Parathyroid adenoma (tissue), 2 donors: ENCODE results near the gene TMEM62.
"Not testable (repeated sequence)": the region's sequence is repeated elsewhere in the genome, so short reads cannot be mapped to it uniquely, and the experiment has no call there.

Experiments
- H2AFZ ChIP-seq: fragments of 300-600 bp; sonication (generic); one replicate; pipeline ENCODE4 v1.7.0; 2017; ENCODE audit warnings: antibody characterized with exemption, mild to moderate bottlenecking
- H3K27ac ChIP-seq: fragments of 300-600 bp; sonication (generic); one replicate; pipeline ENCODE4 v1.7.0; 2017
- H3K27me3 ChIP-seq: fragments of 300-600 bp; sonication (generic); one replicate; pipeline ENCODE4 v1.7.0; 2017; ENCODE audit warnings: low read length; ENCODE audit not compliant: control insufficient read depth, insufficient read depth
- H3K36me3 ChIP-seq: fragments of 300-600 bp; sonication (generic); one replicate; pipeline ENCODE4 v1.7.0; 2017; ENCODE audit warnings: low read length; ENCODE audit not compliant: control insufficient read depth, insufficient read depth
- H3K4me1 ChIP-seq: fragments of 300-600 bp; sonication (generic); one replicate; pipeline ENCODE4 v1.7.0; 2017; ENCODE audit warnings: control low read depth
- H3K4me2 ChIP-seq: fragments of 300-600 bp; sonication (generic); one replicate; pipeline ENCODE4 v1.7.0; 2017; ENCODE audit warnings: low read length
- H3K4me3 ChIP-seq: fragments of 300-600 bp; sonication (generic); one replicate; pipeline ENCODE4 v1.7.0; 2017; ENCODE audit warnings: low read depth, low read length
- H3K79me2 ChIP-seq: fragments of 300-600 bp; sonication (generic); one replicate; pipeline ENCODE4 v1.7.0; 2017; ENCODE audit warnings: control low read depth
- H3K9ac ChIP-seq: fragments of 300-600 bp; sonication (generic); one replicate; pipeline ENCODE4 v1.7.0; 2017; ENCODE audit warnings: mild to moderate bottlenecking
- H3K9me3 ChIP-seq: fragments of 300-600 bp; sonication (generic); one replicate; pipeline ENCODE4 v1.7.0; 2017; ENCODE audit warnings: low read length; ENCODE audit not compliant: control insufficient read depth
- TF ChIP-seq, protein P1 (sequence below): fragments of 300-600 bp; sonication (generic); IDR thresholded peaks from one replicate; pipeline ENCODE4 v1.7.0; 2017; ENCODE audit warnings: antibody characterized with exemption, mild to moderate bottlenecking
- donor health status: primary hyperparathyroidism.

TMEM62 gene

DNA sequence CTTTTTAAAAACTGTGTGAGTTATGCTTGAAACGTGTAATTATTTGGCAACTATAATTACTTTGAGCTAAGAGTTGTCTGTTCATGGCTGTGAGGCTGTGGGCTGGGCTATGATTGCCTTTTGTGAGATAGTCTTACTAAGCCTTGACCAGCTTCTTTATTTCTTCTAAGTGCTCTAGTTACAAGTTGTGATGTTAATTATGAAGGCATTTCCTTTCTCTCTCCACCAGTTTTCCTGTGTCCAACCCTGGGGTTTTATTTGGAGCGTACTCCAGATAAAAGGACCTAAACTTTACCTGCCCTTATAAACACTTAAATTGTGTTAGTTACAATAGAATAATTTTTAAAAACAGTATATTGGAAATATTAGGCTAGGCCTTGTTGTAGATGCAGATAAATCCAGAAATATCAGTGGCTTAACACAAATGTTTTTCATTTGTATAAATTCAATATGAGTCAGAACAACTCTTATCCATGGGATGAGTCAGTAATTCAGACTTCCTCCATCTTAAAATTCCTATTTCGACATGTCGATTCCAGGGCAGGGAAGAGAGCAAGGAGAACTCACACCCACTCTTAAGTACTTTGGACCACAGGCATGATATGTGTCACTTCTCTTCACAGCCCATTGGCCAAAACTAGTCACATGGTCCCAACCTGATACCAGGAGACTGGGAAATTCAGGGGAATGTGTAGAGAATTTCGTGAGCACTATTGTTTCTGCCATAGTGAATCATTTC, 17.0 kb downstream of the TMEM62 start:
- Histone ChIP-seq H3K27ac (no peak overlapping the region), H2AFZ (no peak overlapping the region), H3K27me3 (no peaks in the 10 kb centered on the region), H3K4me2 (no peak overlapping the region), H3K79me2 (no peaks in the 10 kb centered on the region), H3K36me3 (no peaks in the 10 kb centered on the region), H3K9ac (no peak overlapping the region), H3K9me3 (no peaks in the 10 kb centered on the region), H3K4me3 (no peak overlapping the region), H3K4me1 (no peaks in the 10 kb centered on the region)
- TF ChIP-seq, protein P1, sequence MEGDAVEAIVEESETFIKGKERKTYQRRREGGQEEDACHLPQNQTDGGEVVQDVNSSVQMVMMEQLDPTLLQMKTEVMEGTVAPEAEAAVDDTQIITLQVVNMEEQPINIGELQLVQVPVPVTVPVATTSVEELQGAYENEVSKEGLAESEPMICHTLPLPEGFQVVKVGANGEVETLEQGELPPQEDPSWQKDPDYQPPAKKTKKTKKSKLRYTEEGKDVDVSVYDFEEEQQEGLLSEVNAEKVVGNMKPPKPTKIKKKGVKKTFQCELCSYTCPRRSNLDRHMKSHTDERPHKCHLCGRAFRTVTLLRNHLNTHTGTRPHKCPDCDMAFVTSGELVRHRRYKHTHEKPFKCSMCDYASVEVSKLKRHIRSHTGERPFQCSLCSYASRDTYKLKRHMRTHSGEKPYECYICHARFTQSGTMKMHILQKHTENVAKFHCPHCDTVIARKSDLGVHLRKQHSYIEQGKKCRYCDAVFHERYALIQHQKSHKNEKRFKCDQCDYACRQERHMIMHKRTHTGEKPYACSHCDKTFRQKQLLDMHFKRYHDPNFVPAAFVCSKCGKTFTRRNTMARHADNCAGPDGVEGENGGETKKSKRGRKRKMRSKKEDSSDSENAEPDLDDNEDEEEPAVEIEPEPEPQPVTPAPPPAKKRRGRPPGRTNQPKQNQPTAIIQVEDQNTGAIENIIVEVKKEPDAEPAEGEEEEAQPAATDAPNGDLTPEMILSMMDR: no peak

DNA sequence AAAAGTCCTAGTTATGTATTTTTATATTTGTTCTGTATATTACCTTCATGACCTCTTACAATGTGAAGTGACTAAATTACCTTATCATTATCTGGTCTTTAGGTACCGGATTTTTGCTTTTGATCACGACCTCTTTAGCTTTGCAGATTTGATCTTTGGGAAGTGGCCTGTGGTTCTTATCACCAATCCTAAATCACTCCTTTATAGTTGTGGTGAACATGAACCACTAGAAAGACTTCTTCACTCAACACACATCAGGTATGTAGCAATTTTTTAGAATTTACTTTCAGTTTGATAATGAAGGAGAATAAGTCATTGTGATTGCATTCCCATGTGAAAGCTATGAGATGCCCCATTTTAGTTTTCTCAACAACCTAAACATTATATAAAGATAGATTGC, 18.3 kb downstream of the TMEM62 start:
- Histone ChIP-seq H3K4me1 (no peaks in the 10 kb centered on the region), H2AFZ (no peak overlapping the region), H3K27me3 (no peaks in the 10 kb centered on the region), H3K36me3 (no peaks in the 10 kb centered on the region), H3K27ac (no peak overlapping the region), H3K9me3 (no peaks in the 10 kb centered on the region), H3K9ac (no peak overlapping the region), H3K4me2 (no peak overlapping the region), H3K4me3 (no peak overlapping the region), H3K79me2 (no peaks in the 10 kb centered on the region)
- TF ChIP-seq, protein P1: no peak

DNA sequence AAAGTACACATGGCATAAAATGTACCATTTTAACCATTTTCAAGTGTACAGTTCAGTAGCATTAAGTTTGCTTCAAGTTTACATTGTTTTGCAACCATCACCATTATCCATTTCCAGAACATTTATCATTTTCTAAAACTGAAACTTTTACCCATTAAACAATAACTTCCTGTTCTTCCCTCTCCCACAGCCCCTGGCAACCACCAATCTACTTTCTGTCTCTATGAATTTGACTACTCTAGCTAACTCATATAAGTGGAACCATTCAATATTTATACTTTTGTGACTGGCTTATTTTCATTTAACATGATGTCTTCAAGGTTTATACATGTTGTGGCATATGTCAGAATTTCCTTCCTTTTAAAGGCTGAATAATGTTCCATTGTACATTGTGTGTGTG, 19.9 kb downstream of the TMEM62 start:
- no peak overlapping the region for H3K4me2 ChIP-seq
- H2AFZ ChIP-seq: no peak overlapping the region
- no peak overlapping the region for H3K9ac ChIP-seq
- H3K9me3 ChIP-seq: no peaks in the 10 kb centered on the region
- no peak overlapping the region for H3K27ac ChIP-seq
- no peaks in the 10 kb centered on the region for H3K79me2 ChIP-seq
- H3K4me1 ChIP-seq: no peaks in the 10 kb centered on the region
- no peaks in the 10 kb centered on the region for H3K36me3 ChIP-seq
- TF ChIP-seq, protein P1: no peak
- no peak overlapping the region for H3K4me3 ChIP-seq
- no peaks in the 10 kb centered on the region for H3K27me3 ChIP-seq

DNA sequence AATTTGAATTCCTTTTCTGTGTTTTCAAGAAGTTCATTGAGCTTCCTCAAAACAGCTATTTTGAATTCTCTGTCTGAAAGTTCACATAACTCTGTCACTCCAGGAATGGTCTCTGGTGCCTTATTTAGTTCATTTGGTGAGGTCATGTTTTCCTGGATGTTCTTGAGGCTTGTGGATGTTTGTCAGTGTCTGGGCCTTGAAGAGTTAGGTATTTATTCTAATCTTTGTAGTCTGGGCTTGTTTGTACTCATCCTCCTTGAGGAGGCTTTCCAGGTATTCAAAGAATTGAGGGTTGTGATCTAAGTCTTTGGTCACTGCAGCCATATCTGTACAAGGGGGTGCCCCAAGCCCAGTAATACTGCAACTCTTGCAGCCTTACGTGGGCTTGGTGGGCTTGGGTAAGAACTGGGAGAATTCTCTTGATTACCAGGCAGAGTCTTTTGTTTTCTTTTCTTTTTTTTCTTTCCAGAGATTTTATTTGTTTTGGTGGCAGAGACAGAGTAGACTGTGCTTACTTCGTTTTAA, 32.5 kb downstream of the TMEM62 start:
- Histone ChIP-seq H3K36me3 (no peaks in the 10 kb centered on the region), H3K4me2 (no peak overlapping the region), H3K79me2 (no peaks in the 10 kb centered on the region), H3K27me3 (no peaks in the 10 kb centered on the region), H3K9me3 (no peaks in the 10 kb centered on the region), H3K4me3 (no peak overlapping the region), H2AFZ (no peak overlapping the region), H3K9ac (no peak overlapping the region), H3K27ac (no peak overlapping the region), H3K4me1 (no peaks in the 10 kb centered on the region)
- TF ChIP-seq, protein P1: no peak

DNA sequence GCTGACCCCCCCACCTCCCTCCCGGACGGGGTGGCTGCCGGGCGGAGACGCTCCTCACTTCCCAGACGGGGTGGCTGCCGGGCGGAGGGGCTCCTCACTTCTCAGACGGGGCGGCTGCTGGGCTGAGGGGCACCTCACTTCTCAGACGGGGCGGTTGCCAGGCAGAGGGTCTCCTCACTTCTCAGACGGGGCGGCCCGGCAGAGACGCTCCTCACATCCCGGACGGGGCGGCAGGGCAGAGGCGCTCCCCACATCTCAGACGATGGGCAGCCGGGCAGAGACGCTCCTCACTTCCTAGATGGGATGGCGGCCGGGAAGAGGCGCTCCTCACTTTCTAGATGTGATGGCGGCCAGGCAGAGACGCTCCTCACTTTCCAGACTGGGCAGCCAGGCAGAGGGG, 33.9 kb downstream of the TMEM62 start:
- H3K36me3 ChIP-seq, H2AFZ ChIP-seq, H3K79me2 ChIP-seq, H3K27ac ChIP-seq, H3K4me1 ChIP-seq, H3K4me2 ChIP-seq, H3K4me3 ChIP-seq, H3K9me3 ChIP-seq, H3K9ac ChIP-seq, H3K27me3 ChIP-seq: not testable (repeated sequence)
